A172 (cell line): ENCODE data around the gene CCDC27. TPM values are rescaled to one million over a fixed set of nuclear protein-coding genes. Genes with fewer than 3 reads are reported as not detected.

Experiments used
- DNase-seq: peaks from one replicate; pipeline ENCODE4 v3.0.0-alpha.2; 2015; ENCODE audit warnings: low spot score
- total RNA-seq: library from RNA; depleted of rRNA; stranded (reverse); fragments of >200 nt; shearing (Covaris generic); gene quantifications from 2 replicates; pipeline ENCODE4 v1.2.3, GENCODE V29; 2014

CCDC27 gene
- total RNA-seq, 1 experiment from 2014 or later, result not detected

- DNase-seq, result no peak
Measured at GRCh38 chr1:3717715-3718601, 34.3 kb upstream of the CCDC27 start.

- no peak for DNase-seq
Measured at GRCh38 chr1:3718764-3719163, 33.5 kb upstream of the CCDC27 start.

- no peak for DNase-seq
Measured at GRCh38 chr1:3721955-3722465, 30.2 kb upstream of the CCDC27 start.

- DNase-seq, result no peak
Measured at GRCh38 chr1:3722846-3723245, 29.4 kb upstream of the CCDC27 start.

- DNase-seq, result peak; percentile 23
Measured at GRCh38 chr1:3724416-3725030, 27.7 kb upstream of the CCDC27 start.

- DNase-seq, result no peak
Measured at GRCh38 chr1:3725366-3725765, 26.9 kb upstream of the CCDC27 start.

GRCh38 chr1:3727042-3727824 lies 25.0 kb upstream of the CCDC27 start:
- DNase-seq, result no peak

- DNase-seq, result no peak
Measured at GRCh38 chr1:3727825-3728776, 24.1 kb upstream of the CCDC27 start.

- DNase-seq, result no peak
Measured at GRCh38 chr1:3729594-3730542, 22.4 kb upstream of the CCDC27 start.

- DNase-seq, result no peak
Measured at GRCh38 chr1:3730543-3731247, 21.6 kb upstream of the CCDC27 start.

GRCh38 chr1:3731583-3732433 lies 20.4 kb upstream of the CCDC27 start:
- no peak for DNase-seq

- no peak for DNase-seq
Measured at GRCh38 chr1:3732434-3733093, 19.7 kb upstream of the CCDC27 start.

- DNase-seq, result no peak
Measured at GRCh38 chr1:3733094-3733882, 19.0 kb upstream of the CCDC27 start.

GRCh38 chr1:3733883-3734589 lies 18.2 kb upstream of the CCDC27 start:
- no peak for DNase-seq

- no peak for DNase-seq
Measured at GRCh38 chr1:3734602-3735001, 17.6 kb upstream of the CCDC27 start.

GRCh38 chr1:3735027-3735681 lies 17.1 kb upstream of the CCDC27 start:
- no peak for DNase-seq
